Measurements from ENCODE around the gene TDRKH.

The TDRKH gene

DNA sequence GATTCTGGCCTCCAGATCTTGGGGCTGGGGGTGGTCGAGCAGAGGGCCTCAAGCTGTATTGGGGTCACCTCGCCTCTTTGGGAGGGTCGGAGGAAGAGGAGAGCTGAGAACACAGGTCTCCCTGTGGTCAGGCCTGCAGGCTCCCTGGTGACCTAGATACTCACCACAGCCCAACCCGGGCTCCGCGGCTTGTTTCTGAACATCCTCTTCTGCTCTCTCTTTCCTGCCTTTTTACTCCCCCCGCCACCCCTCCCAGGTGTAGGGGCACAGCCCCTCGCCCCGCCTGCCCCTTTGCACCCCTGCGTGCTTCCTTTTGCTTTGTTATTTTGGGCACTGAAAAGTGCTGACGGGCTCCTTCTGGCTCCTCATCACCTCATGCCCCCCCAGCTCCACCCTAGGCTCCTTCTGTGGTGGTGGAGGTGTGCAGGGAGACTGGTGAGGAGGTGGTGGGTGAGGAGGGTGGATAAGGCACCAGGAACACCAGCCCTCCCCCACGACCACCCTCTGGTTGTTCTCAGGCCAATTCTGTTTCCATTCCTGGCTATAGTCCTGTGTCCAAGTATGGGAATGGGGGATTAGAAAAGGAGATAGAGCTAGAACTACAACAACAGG, 25.5 kb upstream of the TDRKH start:
- H3K27ac Mint-ChIP-seq, result no peak overlapping the region
- H3K36me3 Mint-ChIP-seq, result no peaks in the 10 kb centered on the region
- no peaks in the 10 kb centered on the region for H3K9me3 Mint-ChIP-seq
- peaks cover 6 to 15% of the 10 kb centered on the region in 2 donors for H3K4me1 Mint-ChIP-seq
- H3K4me3 Mint-ChIP-seq, result no peak overlapping the region
- H3K27me3 Mint-ChIP-seq, result peaks cover 18 to 21% of the 10 kb centered on the region in 2 donors
- ATAC-seq (replicated peaks), result no peak
- no peak for DNase-seq

DNA sequence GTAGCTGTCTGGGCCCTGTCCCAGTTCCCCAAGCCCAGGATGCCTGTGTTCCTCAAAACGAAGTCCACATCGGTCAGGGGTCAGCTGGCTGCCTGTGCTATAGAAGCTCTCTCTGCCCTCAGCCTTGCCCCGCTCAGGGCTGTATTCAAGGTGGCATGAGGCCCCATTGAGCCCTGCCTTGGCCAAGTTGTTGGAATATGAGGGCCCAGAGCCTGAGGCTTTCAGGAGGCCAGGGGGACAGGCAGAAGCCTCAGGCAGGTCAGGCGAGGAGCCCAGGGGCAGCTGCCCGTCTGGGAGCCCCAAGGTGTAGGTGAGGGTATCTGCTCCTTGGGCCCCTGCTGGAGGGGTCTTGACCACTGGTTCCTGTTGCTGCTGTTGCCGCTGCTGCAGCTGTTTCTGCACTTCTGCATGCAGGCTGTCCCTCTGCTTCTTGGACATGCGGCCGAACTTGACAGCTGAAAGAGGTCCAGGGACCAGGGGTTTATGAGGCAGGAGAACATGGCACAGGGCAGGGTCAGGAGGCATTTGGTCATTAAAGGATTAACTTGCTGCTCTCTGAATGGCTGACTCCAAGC, 24.8 kb upstream of the TDRKH start:
- no peaks in the 10 kb centered on the region for H3K9me3 Mint-ChIP-seq
- no peak for ATAC-seq (replicated peaks)
- H3K36me3 Mint-ChIP-seq, result no peaks in the 10 kb centered on the region
- peaks cover 6 to 15% of the 10 kb centered on the region in 2 donors for H3K4me1 Mint-ChIP-seq
- no peak overlapping the region for H3K27ac Mint-ChIP-seq
- no peak for DNase-seq
- H3K4me3 Mint-ChIP-seq, result no peak overlapping the region
- peaks cover 18 to 21% of the 10 kb centered on the region in 2 donors for H3K27me3 Mint-ChIP-seq

DNA sequence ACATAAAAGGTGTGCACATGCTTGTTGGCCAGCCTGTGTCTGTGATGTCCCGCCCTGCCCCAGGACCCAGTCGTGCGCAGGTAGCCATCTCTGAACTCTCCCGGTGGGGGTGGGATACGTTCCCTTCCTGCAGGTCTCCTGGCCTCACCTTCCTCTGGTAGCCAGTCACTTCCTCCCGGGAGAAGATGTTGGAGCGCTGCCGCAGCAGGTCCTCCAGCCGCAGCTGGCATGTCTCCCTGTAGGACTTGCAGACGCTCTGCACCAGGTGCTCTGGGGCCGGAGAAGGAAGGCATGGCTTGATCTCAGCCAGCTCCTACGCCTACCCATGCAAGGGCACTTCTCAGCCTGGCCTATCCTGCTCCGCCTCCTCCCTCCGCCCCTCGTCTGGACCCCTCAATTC, 24.1 kb upstream of the TDRKH start:
- peaks cover 6 to 15% of the 10 kb centered on the region in 2 donors for H3K4me1 Mint-ChIP-seq
- no peaks in the 10 kb centered on the region for H3K36me3 Mint-ChIP-seq
- DNase-seq, result no peak
- peaks cover 14 to 21% of the 10 kb centered on the region in 2 donors for H3K27me3 Mint-ChIP-seq
- no peak overlapping the region for H3K4me3 Mint-ChIP-seq
- H3K27ac Mint-ChIP-seq, result no peak overlapping the region
- ATAC-seq (replicated peaks), result no peak
- H3K9me3 Mint-ChIP-seq, result no peaks in the 10 kb centered on the region

DNA sequence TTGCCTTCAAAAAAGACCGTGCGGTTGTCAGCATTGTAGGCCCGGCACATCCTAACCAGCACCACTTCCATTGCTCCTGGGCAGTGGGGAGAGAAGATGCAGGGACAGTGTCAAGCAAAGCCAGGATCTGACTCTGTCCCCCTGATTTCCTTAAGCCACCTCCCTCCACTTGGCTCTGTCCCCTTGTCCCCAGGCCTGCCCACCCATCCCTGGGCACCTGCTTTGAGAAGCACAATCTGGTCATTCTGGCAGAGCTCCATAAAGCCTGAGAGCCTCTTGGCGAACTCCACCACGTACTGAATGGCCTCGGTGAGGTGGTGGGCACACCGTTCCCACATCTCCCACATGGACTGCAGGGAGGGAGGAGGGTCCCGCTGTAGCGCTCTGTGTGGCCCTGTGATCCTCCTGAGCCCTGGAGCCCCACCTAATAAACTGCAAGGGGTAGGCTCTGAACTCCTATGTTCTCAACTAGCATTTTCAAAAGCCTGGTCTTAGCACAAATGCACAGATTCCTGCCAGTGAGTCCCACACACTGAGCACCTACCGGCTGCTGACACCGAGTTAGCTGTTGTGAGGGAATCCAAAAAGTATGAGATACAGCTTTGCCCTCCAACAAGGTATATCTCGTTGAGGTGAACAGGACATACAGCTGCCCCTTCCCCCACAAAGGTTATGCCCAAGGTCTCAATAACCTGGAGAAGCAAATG, 23.1 kb upstream of the TDRKH start:
- Mint-ChIP-seq H3K27ac (no peak overlapping the region), H3K9me3 (no peaks in the 10 kb centered on the region), H3K4me3 (no peak overlapping the region), H3K27me3 (peaks cover 9 to 21% of the 10 kb centered on the region in 2 donors), H3K4me1 (peaks cover 6 to 15% of the 10 kb centered on the region in 2 donors), H3K36me3 (no peaks in the 10 kb centered on the region)
- ATAC-seq (replicated peaks) (no peak), DNase-seq (no peak)

DNA sequence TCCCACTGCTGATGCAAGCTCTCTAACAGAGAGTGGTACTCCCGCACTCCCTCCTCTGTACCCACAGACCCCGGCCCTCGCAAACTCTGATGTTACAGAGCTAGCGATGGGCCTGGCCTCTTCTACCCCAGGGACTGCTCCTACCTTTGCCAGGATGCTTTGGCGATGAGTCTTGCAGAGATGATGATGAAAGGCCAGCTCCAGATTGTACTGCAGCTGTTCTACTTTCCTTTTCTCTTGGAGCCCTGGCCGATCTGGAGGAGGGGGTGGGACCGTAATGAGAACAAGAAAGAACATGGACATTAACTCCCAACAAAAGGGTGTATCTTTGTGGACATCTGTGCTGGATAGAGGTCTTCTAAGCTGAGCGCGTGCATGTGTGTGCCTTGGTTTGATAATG, 20.9 kb upstream of the TDRKH start:
- DNase-seq, result no peak
- H3K27ac Mint-ChIP-seq, result no peak overlapping the region
- peaks cover 6 to 14% of the 10 kb centered on the region in 2 donors for H3K4me1 Mint-ChIP-seq
- H3K9me3 Mint-ChIP-seq, result no peaks in the 10 kb centered on the region
- ATAC-seq (replicated peaks), result no peak
- H3K36me3 Mint-ChIP-seq, result no peaks in the 10 kb centered on the region
- peaks cover 7 to 10% of the 10 kb centered on the region in 2 donors for H3K27me3 Mint-ChIP-seq
- H3K4me3 Mint-ChIP-seq, result no peak overlapping the region

DNA sequence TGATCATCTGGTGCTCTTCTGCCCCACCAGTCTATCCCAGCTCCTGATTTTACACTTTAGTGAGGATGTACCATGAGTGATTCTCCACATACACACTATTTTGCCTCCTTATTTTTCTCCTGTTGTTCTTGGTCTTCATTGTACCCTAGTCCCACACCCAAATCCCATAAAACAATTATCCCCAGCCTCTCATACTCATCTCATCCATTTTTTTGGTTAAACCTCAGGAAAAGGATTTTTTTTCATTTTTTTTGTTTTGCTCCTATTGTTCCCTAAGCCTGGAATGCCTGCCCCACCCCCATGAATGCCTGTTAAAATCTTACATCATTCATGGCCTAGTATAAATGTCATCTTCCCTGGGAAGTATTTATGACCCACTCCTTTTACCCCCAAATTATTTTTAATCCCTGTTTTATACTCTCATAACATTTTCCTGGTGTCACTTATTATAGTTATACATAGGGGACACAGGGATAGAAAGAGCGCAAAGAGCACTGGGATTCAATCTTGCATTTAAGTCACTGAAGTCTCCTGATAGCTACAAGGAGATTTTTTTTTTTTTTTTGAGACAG, 19.8 kb upstream of the TDRKH start:
- no peaks in the 10 kb centered on the region for H3K36me3 Mint-ChIP-seq
- DNase-seq, result no peak

DNA sequence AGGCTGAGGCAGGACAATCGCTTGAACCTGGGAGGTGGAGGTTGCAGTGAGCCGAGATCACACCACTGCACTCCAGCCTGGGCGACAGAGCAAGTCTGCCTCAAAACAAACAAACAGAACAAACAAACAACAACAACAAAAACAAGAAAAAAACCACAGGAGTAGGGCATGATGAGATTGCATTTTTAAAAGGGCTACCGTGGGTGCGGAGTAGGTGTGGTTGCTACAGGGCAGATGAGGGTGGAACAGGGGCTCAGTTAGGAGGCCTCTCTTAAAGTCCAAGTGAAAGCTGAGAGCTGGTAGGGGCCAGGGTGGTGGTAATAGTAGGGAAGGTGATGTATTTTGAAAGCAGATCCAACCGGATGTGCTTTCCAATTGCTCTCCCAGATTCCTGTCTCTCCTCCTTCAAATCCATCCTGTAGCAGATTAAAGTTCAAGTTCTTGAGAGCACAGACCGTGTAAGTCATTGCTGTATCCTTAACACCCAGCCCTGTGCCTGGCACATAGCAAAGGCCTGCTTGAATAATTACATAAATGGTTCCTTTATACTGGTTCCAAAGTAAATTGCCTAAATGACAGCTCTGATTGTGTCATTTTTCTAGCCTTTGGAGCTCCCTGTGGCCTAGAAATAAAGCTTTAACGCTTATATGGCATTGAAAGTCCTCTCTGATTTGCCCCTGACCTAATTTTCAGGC, 19.1 kb upstream of the TDRKH start:
- DNase-seq (no peak), ATAC-seq (replicated peaks) (no peak)
- no peaks in the 10 kb centered on the region for H3K27me3 Mint-ChIP-seq
- peaks cover 7 to 11% of the 10 kb centered on the region in 2 donors for H3K4me1 Mint-ChIP-seq
- H3K36me3 Mint-ChIP-seq, result no peaks in the 10 kb centered on the region
- no peak overlapping the region for H3K27ac Mint-ChIP-seq
- H3K9me3 Mint-ChIP-seq, result no peaks in the 10 kb centered on the region
- H3K4me3 Mint-ChIP-seq, result no peak overlapping the region

More for the DNA sequence above, 19.8 kb upstream of the TDRKH start:
- ATAC-seq (replicated peaks), result no peak
- Mint-ChIP-seq H3K4me3 (no peak overlapping the region), H3K9me3 (no peaks in the 10 kb centered on the region), H3K27ac (no peak overlapping the region), H3K4me1 (peaks cover 3 to 8% of the 10 kb centered on the region in 2 donors), H3K27me3 (peaks cover 4% of the 10 kb centered on the region in 2 donors)

DNA sequence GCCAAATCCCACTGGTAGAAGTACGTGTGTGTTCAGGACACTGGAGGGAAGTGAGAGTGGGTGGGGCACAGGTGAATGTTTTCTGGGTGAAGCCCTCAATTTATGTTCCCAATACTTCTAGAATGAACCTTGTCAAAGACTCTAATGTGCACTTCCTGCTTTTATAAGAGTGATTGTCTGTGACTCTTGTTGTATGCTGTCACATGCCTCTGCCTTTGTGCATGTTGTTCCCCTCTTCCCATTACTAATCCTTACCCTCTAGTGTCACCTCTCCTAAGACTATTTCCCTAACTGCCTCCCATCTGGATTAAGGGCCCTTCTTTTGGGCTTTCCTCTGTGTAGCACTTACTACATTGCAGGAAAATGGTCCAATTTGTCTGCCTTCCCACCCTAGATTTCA, 17.5 kb upstream of the TDRKH start:
- DNase-seq (no peak), ATAC-seq (replicated peaks) (no peak)
- Mint-ChIP-seq H3K27ac (no peak overlapping the region), H3K36me3 (no peaks in the 10 kb centered on the region), H3K4me1 (peaks cover 16 to 20% of the 10 kb centered on the region in 2 donors), H3K4me3 (no peak overlapping the region), H3K9me3 (no peaks in the 10 kb centered on the region), H3K27me3 (no peaks in the 10 kb centered on the region)

DNA sequence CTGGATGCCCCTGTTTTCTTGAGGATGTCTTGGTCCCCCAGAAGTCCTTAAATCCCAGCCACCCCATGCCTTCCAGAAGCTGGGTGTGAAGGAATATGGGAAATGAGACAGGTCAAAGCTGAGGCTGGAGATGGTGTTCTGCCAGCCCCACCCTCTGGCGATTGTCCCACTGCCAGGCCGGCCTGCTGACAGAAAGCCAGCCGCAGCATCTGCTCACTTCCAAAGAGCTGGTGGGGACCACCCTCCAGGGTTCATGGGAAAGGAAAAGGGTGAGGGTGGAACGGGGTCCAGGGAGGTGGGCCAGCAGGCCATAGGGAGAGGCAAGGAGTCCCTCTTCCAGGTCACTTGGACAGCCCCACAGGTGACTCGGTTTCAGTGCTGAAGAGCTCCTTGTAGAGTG, 16.8 kb upstream of the TDRKH start:
- Mint-ChIP-seq H3K9me3 (no peaks in the 10 kb centered on the region), H3K4me1 (peaks cover 16 to 20% of the 10 kb centered on the region in 2 donors), H3K36me3 (no peaks in the 10 kb centered on the region), H3K27ac (no peak overlapping the region), H3K4me3 (no peak overlapping the region), H3K27me3 (no peaks in the 10 kb centered on the region)
- ATAC-seq (replicated peaks) (no peak), DNase-seq (no peak)

DNA sequence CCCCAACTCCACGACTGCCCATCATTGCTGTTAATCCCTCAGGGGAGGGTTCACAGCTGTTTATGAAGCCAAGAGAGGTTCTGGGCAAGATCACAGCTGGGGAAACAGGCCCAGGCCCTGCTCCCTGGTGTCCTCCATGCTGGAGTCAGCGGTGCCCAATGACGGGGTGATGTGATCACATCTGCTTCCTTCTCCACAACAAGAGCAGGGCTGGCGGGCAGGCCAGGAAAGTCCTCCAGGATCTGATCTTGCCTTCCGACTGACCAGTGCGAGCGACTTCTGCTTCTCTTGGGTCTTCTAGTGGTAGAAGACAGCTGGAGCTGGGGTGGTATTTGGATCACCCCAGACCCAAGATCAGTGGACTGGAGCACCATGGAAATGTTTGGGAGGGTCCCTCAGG, 15.9 kb upstream of the TDRKH start:
- Mint-ChIP-seq H3K9me3 (no peaks in the 10 kb centered on the region), H3K27me3 (no peaks in the 10 kb centered on the region), H3K4me3 (no peak overlapping the region), H3K36me3 (no peaks in the 10 kb centered on the region), H3K4me1 (peaks cover 16 to 20% of the 10 kb centered on the region in 2 donors), H3K27ac (no peak overlapping the region)
- no peak for DNase-seq
- no peak for ATAC-seq (replicated peaks)

DNA sequence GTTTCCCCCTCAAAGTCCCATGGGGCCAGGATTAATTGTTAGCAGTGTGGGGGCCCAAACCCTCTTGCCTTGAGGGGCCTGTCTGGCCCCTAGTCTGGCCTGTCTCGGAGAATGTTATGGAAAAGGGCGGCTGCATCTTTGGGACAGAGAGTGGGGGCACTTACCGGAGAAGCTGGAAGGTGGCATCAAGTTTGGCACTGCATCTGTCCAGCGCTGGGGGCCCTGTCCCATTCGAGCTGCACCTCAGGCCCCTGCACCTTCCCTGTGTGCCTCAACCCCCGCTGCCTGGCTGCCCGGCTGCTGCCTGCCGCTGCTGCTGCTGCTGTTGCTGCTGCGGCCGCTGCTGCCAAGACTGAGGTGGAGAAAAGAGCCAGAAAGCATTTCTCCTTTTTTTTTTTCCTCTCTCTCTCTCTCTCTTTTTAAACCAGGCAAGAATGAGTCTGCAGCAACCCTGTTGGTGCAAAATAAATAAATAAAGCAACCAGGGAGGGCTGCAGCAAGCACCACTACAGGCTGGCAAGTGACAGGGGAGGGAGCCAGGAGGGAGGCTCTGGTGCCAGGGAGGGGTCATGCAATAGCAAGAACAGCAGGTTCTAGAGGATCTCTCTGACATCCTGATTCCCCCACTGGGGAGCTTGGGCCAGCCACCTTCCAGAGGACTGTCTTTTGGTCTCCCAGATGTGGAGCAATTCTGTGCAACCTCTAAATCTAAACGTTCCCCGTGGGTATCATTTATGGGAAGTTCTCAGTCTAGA, 14.9 kb upstream of the TDRKH start, which contains the start of gene LINGO4:
TSS of gene LINGO4 (minus strand) at position 354 of the 755 bp plus-strand sequence. CDS start 2,715 bp downstream, outside the sequence.
- H3K27ac Mint-ChIP-seq, result no peak within 1 kb of the TSS
- DNase-seq (no peak), ATAC-seq (replicated peaks) (no peak)
- H3K4me1 Mint-ChIP-seq, result peaks cover 19 to 25% of the 10 kb centered on the region in 2 donors
- H3K4me3 Mint-ChIP-seq, result no peak within 1 kb of the TSS
- no peaks in the 10 kb centered on the region for H3K36me3 Mint-ChIP-seq
- peaks cover 6 to 7% of the 10 kb centered on the region in 2 donors for H3K27me3 Mint-ChIP-seq
- H3K9me3 Mint-ChIP-seq, result no peaks in the 10 kb centered on the region

DNA sequence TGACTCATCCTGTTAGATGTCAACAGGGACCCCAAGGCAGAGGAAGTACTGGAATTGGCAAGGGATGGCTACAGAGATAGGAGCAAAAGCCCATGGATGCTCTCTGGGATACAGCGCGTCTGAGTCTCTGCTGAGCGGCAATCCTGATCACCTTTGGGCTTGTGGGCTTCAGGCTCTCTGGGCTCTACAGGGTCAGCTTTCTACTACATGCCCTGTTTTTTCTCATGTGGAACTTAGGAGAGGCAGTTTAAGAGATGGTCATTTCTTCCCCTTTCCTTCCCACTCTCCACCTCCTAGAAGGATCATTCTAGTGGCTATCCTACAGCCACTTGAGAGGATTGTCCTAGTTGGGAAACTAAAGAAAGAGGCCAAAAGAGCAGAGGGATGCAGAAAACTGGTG, 13.6 kb upstream of the TDRKH start:
- H3K4me3 Mint-ChIP-seq, result no peak overlapping the region
- H3K4me1 Mint-ChIP-seq, result peaks cover 19 to 25% of the 10 kb centered on the region in 2 donors
- no peaks in the 10 kb centered on the region for H3K9me3 Mint-ChIP-seq
- ATAC-seq (replicated peaks) (no peak), DNase-seq (no peak)
- H3K27ac Mint-ChIP-seq, result no peak overlapping the region
- H3K27me3 Mint-ChIP-seq, result peaks cover 16 to 17% of the 10 kb centered on the region in 2 donors
- H3K36me3 Mint-ChIP-seq, result peaks cover 1 to 5% of the 10 kb centered on the region in 2 donors

DNA sequence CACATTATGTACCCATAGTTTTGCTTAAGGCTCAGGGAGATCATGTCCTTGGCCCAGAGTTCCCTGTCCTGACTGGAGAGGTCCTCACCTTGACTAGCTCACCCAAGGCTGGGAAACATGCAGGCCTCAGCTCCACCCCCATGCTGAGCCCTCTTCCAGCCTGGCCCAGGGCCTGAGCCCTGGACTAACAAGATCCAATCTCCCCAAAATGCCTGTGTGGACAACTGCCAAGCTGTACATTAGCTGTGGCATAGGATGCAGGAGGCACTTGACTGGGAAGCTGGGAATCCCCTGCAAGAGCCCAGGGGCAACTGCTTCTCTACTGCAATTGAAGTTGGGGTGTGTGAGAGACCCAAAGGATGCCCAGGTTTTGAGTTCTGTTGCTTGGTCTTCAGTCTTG, 12.9 kb upstream of the TDRKH start:
- Mint-ChIP-seq H3K27ac (no peak overlapping the region), H3K27me3 (peaks cover 17 to 21% of the 10 kb centered on the region in 2 donors), H3K4me1 (peaks cover 23 to 25% of the 10 kb centered on the region in 2 donors), H3K9me3 (no peaks in the 10 kb centered on the region), H3K36me3 (peaks cover 2 to 5% of the 10 kb centered on the region in 2 donors), H3K4me3 (no peak overlapping the region)
- no peak for DNase-seq
- no peak for ATAC-seq (replicated peaks)
